ENCODE measurements around the gene SCARF2. TPM values are rescaled to one million over a fixed set of nuclear protein-coding genes. Genes with fewer than 3 reads are reported as not detected.

SCARF2 gene
- polyA plus RNA-seq, 12 donors = 8.8 to 23.4 (median 13.0) TPM; not detected in 1

DNA sequence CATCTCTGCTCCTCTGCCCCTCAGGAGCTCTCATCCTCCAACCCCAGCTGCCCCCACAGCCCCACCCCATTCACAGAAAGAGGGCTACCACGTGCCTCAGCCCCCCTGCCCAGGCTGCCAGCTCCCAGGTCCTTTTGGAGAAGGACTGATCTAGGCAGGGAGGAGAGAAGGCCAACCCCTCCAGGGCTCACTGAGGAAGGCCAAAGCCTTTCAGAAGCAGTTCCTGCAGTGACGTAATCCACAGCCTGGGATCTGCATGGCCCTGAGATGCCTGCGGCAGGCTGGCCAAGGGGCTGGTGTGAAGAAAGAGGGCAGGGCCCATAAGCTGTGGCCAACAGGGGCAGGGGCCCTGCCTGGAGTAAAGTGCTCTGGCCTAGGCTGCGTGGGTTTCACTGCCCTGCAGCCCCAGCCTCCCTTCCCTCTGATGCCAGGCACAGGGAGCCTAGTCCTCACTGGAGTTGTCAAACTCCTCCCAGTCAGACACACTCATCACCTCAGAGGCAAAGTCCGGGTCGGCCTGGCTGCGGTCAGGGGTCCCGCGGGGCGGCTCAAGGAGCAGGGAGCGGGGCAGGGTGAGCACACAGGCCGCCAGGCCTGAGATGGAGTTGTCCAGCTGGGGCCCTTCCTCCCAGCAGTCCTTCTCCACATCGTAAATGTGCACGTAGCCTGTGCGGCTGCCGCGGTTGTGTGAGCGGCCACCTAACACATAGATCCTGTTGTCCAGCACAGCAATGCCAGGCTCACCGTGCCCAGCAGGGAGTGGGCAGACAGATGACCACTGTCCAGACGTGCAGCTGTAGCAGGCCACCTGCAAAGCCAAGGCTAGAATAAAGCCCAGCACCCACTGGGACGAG is 4.2 kb upstream of the SCARF2 start:
- DNase-seq = no peak

DNA sequence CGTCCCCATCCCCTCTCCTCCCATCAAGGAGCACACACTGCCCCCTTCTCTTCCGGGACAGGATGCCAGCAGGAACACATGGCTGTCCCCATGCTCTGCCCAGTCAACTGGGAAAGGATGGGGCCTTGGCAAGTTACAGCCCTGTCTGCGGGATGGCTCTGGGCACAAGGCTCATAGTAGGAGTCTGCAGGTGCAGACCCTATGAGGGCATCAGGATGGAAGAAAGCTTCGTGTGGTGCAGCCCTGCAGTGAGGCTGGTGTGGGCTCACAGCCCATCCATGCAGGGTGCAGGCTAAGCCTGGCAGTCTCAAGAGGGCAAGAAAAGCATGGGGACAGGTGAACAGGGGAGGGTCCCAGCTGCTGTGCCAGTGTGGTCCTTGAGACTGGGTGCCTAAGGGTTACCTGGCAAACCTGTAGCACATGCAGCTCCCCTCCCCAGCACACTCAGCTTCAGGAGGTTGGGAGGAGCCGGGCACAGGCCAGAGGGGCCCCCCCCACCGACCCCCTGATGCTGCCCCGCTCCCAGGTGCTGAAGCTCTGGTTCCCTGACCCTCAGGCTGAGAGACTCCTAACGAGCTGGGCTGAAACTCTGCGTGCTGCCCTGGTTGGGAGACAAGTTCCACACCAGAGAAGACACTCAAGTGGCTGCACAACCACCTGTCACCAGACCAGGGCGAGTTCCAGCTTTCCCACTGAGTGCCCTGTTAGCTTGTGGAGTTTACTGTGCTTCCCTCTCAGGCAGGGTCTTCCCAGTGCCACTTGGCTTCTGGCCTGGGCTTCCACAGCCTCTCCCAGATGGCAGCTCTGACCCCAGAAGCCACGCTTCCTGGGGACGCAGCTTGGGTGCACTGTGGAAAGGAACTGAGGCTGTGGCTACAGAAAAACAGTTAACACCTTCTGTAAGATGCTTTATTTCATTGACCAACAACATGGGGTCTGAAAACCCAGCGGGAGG is 3.3 kb upstream of the SCARF2 start:
- DNase-seq = no peak

- no peak for DNase-seq
Observed at GRCh38 chr22:20439928-20440575, 2.4 kb upstream of the SCARF2 start.

GRCh38 chr22:20439556-20439927 is 1.9 kb upstream of the SCARF2 start:
- no peak for DNase-seq

DNA sequence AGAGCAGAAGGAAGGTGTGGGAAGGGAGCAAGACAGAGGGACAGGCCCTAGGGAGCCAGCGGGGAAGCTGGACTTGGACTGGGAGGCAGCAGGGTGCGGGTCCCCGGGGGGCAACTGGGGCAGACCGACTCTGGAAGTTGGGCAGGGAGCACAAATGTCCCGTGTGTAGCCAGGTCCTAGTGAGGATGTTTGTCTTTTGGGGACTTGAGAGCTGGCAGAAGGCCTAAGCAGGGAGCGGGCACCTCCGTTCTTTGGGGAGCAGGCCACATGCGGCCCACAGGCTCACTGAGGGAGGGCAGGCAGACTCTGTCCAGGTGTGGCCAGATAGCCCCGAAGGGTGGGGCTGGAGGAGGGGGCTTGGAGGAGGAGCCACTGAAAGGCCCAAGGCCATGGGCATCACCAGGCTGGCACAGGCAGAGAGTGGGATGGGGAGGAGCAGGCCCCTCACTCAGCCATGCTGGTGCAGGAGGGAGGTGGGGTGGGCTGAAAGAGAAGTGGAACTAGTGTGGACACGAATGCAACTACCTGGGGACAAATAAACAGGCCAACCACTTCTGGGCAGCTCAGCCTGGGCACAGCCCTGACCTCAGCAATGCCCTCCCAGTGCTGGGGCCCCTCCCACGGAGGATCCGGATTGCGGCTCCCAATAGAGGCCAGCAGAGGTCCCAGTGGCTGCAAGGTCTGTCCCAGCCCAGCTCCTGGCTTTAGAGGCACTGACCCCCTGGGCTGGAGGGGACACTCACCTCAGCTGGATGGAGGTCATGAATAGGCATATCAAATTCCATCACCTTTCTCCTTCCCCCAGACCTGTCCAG is 1.3 kb upstream of the SCARF2 start:
- DNase-seq = no peak

DNA sequence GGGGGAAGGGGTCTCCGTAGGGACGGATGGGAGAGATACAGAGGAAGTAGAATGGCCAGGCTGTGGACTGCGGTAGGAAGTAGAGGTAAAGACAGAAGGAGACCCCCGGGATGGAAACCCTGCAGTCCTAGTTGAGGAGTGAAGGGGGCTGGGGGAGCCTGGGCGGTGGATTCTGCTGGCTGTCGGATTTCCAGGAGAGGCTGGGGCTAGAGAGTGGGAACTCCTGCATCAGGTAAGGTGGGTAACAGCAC is 727 bp upstream of the SCARF2 start:
- DNase-seq = no peak

DNA sequence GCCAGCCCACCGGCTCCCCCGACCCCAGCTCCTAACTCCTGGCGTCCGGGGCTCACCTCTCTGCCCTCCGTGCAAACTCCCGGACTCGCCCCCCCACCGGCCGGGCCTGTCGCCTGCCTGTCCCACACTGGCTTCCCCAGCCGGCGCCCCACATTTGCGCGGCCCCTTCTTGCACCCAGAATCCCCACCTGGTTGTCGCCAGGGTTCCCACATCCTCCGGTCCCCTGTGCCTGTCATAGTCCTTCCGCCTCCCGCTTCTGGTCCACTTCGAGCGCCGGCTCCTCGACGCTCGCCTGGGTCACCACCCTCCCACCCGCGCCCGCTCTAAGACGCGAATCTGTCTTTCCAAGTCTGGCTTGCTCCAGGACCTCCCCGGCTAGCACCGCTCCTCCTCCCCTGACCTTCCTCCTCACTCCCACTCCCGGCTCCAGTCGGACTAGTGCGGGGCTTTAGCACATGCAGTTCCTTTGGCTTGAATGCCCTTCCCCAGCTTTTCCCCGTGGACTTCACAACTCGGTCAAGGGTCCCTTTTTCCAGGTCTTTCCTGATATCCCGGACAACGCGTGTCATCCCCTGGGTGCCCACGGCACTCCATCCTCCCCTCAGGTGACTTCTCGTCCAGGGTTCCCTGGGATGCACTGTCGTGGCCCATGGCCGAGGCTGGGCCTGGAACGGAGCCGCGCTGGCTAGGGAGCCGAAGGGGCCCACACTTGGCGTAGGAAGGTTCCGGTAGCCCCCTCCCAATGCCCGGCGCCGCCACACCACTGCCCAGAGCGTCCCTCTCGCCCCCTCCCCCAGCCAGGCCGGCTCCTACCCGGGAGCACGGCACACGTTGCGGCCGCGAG is 635 bp downstream of the SCARF2 start:
- no peak for DNase-seq

DNA sequence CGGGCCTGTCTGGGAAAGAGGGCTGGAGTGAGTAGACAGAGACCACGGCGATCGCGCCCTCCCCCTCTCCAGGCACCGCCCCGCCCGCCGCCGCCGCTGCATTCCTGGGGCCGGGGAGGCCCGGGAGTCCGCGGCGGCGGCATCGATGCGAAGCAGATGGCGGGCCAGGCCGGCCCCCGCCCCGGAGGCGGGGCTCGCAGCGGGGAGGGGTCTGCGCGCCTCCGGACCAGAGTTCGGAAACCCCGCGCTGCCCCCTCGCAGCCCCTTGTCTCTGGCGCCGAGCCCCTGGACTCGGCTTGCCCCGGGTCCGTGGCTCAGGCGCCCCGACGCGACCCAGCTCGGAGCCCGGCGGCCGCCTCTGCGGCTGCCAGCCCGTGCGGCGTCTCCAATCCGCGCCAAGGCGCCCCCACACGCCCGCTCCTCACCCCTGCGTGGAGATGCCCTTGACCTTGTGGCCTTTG is 1.3 kb downstream of the SCARF2 start:
- DNase-seq = no peak

DNA sequence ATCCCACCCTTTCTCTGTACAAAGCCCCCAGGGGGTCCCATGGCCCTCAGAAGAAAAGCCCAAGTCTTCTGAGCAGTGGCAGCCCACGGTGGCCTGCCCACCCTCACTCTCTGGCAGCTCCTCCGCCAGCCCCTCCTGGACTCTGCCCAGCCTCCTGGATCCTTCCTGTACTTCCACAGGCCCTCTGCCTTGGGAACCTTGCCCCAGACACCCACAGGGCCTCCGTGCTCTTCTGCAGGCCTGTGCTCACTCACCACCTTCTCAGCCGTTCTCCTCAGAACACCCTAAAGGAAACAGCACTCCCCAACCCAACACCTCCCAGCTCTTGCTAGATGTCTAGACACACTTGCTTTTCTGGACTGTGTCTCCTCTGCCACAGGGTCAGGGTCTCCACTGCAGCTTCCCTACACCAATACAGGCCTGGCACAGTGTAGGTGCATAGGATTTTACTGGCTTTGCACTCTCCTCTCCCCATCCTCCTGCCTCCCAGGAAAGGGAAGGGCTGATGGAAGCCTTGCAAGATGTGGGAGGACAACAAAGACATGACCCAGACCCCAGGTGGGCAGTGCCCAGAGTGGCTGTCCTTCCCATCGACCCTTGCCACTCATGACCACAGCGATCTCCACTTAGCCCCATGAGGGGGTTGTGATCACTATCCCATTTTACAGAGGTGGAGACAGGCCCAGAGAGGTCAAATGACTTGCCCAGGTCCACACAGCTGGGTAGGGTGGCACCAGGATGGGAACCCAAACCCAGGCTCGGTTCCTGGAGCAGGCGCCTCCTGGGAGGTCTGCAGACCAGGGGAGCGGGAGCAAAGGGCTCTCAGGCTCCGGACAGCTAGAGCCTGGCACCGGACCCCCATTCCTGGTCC is 2.0 kb downstream of the SCARF2 start:
- DNase-seq = no peak

DNA sequence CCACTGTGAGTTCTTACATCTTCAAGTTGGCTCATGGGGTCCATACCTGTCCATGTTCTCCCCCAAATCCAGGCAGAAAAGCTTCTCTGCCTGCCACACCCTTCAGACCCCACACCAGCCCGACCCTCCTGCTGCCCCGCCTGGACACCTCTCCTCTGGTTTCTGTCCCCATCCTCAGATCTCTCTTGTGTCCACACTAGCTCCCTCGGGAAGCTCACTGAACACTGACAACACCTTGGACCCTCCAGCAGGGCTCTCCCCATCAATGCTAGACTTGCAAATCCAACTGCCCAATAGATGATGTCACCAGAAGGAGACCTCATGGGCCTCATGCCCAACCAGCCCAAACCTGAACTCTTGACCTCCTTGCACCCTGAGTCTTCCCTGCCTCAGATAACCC is 2.9 kb downstream of the SCARF2 start:
- no peak for DNase-seq

- DNase-seq = no peak
Observed at GRCh38 chr22:20434264-20434751, 3.3 kb downstream of the SCARF2 start.

- DNase-seq = no peak
Observed at GRCh38 chr22:20433686-20434241, 3.9 kb downstream of the SCARF2 start.

DNA sequence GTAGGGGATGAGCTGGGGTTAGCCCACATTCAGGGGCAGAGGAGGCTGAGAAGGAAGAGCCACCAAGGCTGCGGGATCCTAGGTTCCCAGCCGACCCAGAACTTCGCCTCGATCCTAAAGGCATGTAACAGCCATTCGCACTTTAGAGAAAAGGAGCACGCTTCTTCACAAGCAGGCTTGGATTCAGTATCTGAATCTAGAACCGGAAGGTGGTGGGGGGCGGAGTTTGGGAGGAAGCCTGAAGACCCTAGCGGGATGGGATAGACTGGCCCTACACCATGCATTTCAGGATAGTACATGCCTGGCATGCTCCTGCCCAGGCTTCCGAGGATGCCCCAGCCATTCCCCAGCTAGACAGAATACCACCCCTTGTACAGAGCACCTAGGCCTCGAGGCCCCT is 4.4 kb downstream of the SCARF2 start:
- no peak for DNase-seq

DNA sequence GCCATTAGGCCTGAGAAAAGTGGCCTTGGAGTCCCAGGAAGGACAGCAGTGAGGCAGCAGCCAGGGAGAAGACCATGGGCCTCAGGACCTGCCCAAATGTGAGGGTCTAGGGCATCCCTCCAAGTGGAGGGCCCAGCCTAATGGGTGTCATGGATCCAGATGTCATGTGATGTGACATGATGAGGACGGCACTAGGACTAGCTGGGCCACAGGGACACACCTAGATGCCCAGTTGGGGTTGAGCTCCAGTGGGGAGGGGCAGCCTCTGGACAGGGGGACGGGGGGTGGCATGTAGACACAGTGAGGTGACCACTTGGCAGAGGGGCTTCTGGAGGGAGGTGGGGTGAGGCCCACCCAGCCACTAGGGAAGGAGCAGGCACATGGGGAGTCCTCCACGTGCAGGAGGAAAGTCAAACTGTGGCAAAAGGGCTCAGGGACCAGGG is 5.4 kb downstream of the SCARF2 start:
- no peak for DNase-seq

DNA sequence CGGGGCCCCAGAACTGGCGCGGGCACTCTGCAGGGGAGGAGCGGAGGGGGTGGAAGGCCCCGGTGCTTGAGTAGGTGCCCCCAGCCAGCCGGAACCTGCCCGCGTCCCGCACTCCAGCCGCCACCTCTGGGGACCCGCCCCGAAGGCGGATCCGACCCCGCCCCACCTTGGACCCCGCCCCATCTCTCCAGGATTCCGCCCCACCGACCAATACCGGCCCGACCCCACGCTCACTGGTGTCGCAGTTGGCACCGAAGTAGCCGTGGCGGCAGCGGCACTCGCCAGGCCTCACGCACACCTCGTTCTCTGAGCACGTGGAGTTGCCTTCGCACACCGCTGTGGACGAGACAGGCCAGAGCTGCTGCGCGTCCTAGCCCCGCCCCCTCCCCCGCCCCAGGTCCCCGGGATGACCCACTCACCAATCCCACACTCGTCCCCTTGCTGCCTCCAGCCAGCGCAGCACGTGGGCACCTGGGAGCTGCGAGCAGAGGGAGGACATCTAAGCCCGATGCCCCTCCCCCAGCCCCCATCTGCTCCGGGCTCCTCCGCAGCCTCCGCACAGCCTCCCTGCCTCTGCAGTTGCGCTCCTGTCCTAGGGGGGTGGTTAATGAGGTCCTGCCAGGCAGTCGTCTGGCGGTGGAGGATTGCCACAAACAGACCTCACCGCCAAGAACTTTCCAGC is 6.0 kb downstream of the SCARF2 start:
- no peak for DNase-seq

DNA sequence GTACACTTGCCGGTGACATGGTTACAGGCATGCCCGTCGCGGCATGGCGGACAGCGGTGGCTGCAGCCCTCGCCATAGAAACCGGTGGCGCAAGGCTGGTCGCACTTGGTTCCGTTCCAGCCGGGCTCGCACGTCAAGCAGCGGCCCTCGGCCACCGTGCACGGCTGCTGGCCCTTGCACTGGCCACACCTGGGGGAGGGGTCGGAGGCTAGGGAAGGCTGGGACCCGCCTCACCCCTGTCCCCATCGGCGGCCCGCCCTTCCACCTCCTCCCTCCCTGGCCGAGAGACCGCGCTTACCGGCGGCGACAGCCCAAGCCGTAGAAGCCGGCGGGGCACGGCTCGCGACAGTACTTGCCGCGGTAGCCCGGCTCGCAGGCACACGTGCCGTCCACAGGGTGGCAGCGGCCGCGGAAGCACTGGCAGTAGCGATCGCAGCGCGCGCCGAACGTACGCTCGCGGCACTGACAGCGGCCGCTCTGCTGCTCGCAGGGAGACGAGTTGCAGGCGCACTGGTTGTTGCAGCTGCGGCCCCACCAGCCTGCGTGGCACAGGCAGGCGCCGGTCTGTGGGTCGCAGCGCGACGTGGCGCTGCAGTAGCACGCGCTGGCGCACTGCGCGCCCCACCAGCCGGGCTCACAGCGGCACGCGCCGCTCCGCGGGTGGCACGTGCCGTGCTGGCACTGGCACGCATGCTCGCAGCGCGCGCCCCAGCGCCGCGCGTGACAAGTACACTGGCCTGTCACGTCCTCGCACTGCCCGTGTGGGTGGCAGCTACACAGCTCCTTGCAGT is 6.7 kb downstream of the SCARF2 start:
- DNase-seq = no peak

- no peak for DNase-seq
Observed at GRCh38 chr22:20430101-20430719, 7.4 kb downstream of the SCARF2 start.

All from muscle of arm (tissue), 12 donors.